Measurements from ENCODE around the gene FGG. TPM values are rescaled to one million over a fixed set of nuclear protein-coding genes. Genes with fewer than 3 reads are reported as not detected.
A peak's percentile ranks its signal among the peaks of the same experiment; 100 is the strongest.

FGG gene
- total RNA-seq, 1 donor from 2014 or later = not detected

GRCh38 chr4:154603033-154603943 lies 9.2 kb downstream of the FGG start:
- FAIRE-seq (no peak), DNase-seq (ENCODE audit: low read depth) (no peak)
- Mint-ChIP-seq H3K9me3 (ENCODE audit: unreplicated experiment) (no peaks in the 10 kb centered on the region), H3K4me1 (ENCODE audit: low read depth, unreplicated experiment) (no peaks in the 10 kb centered on the region), H3K27me3 (ENCODE audit: low read depth, unreplicated experiment) (no peaks in the 10 kb centered on the region), H3K27ac (ENCODE audit: unreplicated experiment) (no peak overlapping the region), H3K4me3 (ENCODE audit: unreplicated experiment) (no peak overlapping the region), H3K36me3 (ENCODE audit: low read depth, unreplicated experiment) (no peaks in the 10 kb centered on the region)
- Histone ChIP-seq H3K9me3 (ENCODE audit: insufficient read depth, low read depth, low read length) (no peaks in the 10 kb centered on the region), H3K4me1 (ENCODE audit: insufficient read depth, low read length) (no peaks in the 10 kb centered on the region), H3K79me2 (ENCODE audit: insufficient read depth, low read length) (no peaks in the 10 kb centered on the region), H3K4me2 (ENCODE audit: low read length) (no peak overlapping the region), H3K27me3 (ENCODE audit: insufficient read depth, low read length) (no peaks in the 10 kb centered on the region), H3K27ac (ENCODE audit: low read depth, low read length) (no peak overlapping the region), H3K4me3 (ENCODE audit: insufficient read depth, low read depth, low read length) (no peak overlapping the region), H2AFZ (ENCODE audit: low read depth, low read length) (no peak overlapping the region), H3K9ac (ENCODE audit: low read length) (no peak overlapping the region), H3K36me3 (ENCODE audit: insufficient read depth, low read length) (no peaks in the 10 kb centered on the region), H4K20me1 (ENCODE audit: insufficient read depth, low read length) (no peaks in the 10 kb centered on the region)
- TF ChIP-seq CTCF (IDR thresholded peaks at IDR 0.05; ENCODE audit: insufficient read depth, low read depth, low read length) (no peak), EZH2 (IDR thresholded peaks at IDR 0.05; ENCODE audit: insufficient read depth, low read length) (no peak)

- Histone ChIP-seq H3K27me3 (ENCODE audit: insufficient read depth, low read length) (no peaks in the 10 kb centered on the region), H3K79me2 (ENCODE audit: insufficient read depth, low read length) (no peaks in the 10 kb centered on the region), H2AFZ (ENCODE audit: low read depth, low read length) (no peak overlapping the region), H3K9ac (ENCODE audit: low read length) (no peak overlapping the region), H3K9me3 (ENCODE audit: insufficient read depth, low read depth, low read length) (no peaks in the 10 kb centered on the region), H3K4me2 (ENCODE audit: low read length) (no peak overlapping the region), H3K27ac (ENCODE audit: low read depth, low read length) (no peak overlapping the region), H3K4me1 (ENCODE audit: insufficient read depth, low read length) (no peaks in the 10 kb centered on the region), H3K4me3 (ENCODE audit: insufficient read depth, low read depth, low read length) (no peak overlapping the region), H4K20me1 (ENCODE audit: insufficient read depth, low read length) (no peaks in the 10 kb centered on the region), H3K36me3 (ENCODE audit: insufficient read depth, low read length) (no peaks in the 10 kb centered on the region)
- FAIRE-seq (no peak), DNase-seq (ENCODE audit: low read depth) (peak; percentile 28)
- Mint-ChIP-seq H3K27ac (ENCODE audit: unreplicated experiment) (no peak overlapping the region), H3K4me1 (ENCODE audit: low read depth, unreplicated experiment) (no peaks in the 10 kb centered on the region), H3K9me3 (ENCODE audit: unreplicated experiment) (no peaks in the 10 kb centered on the region), H3K27me3 (ENCODE audit: low read depth, unreplicated experiment) (no peaks in the 10 kb centered on the region), H3K36me3 (ENCODE audit: low read depth, unreplicated experiment) (no peaks in the 10 kb centered on the region), H3K4me3 (ENCODE audit: unreplicated experiment) (no peak overlapping the region)
- TF ChIP-seq CTCF (IDR thresholded peaks at IDR 0.05; ENCODE audit: insufficient read depth, low read depth, low read length) = no peak
- no peak for TF ChIP-seq EZH2 (IDR thresholded peaks at IDR 0.05; ENCODE audit: insufficient read depth, low read length)
Measured at GRCh38 chr4:154602404-154603020, 9.9 kb downstream of the FGG start.
